ENCODE data around the gene NMUR1.

The NMUR1 gene

GRCh38 chr2:231524477-231525247 lies 5.6 kb downstream of the NMUR1 start:
- Histone ChIP-seq H3K4me3 (ENCODE audit: low read length) (no peak overlapping the region), H3K27me3 (ENCODE audit: low read depth, low read length) (peaks cover 5% of the 10 kb centered on the region; the same call in 1 of the 2 replicates), H3K9me3 (ENCODE audit: insufficient read depth, low read length) (no peaks in the 10 kb centered on the region), H3K4me2 (ENCODE audit: low read length) (no peak overlapping the region), H3K27ac (ENCODE audit: low read length) (no peak overlapping the region), H3K79me2 (ENCODE audit: low read length) (no peaks in the 10 kb centered on the region), H3K4me1 (ENCODE audit: low read length) (no peaks in the 10 kb centered on the region), H4K20me1 (ENCODE audit: insufficient read depth, low read length) (no peaks in the 10 kb centered on the region), H3K36me3 (replicated peaks; ENCODE audit: low read depth, low read length) (no peaks in the 10 kb centered on the region), H2AFZ (ENCODE audit: low read depth, low read length) (no peak overlapping the region), H3K9ac (ENCODE audit: low read length) (no peak overlapping the region)
- no peak for TF ChIP-seq EZH2phosphoT487 (IDR thresholded peaks at IDR 0.05; ENCODE audit: low read depth)
- TF ChIP-seq, protein P1, sequence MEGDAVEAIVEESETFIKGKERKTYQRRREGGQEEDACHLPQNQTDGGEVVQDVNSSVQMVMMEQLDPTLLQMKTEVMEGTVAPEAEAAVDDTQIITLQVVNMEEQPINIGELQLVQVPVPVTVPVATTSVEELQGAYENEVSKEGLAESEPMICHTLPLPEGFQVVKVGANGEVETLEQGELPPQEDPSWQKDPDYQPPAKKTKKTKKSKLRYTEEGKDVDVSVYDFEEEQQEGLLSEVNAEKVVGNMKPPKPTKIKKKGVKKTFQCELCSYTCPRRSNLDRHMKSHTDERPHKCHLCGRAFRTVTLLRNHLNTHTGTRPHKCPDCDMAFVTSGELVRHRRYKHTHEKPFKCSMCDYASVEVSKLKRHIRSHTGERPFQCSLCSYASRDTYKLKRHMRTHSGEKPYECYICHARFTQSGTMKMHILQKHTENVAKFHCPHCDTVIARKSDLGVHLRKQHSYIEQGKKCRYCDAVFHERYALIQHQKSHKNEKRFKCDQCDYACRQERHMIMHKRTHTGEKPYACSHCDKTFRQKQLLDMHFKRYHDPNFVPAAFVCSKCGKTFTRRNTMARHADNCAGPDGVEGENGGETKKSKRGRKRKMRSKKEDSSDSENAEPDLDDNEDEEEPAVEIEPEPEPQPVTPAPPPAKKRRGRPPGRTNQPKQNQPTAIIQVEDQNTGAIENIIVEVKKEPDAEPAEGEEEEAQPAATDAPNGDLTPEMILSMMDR (IDR thresholded peaks at IDR 0.05; ENCODE audit: low read depth, low read length): no peak

GRCh38 chr2:231523451-231524285 lies 6.6 kb downstream of the NMUR1 start:
- TF ChIP-seq, protein P1 (IDR thresholded peaks at IDR 0.05; ENCODE audit: low read depth, low read length): no peak
- TF ChIP-seq EZH2phosphoT487 (IDR thresholded peaks at IDR 0.05; ENCODE audit: low read depth): no peak
- Histone ChIP-seq H3K36me3 (replicated peaks; ENCODE audit: low read depth, low read length) (no peaks in the 10 kb centered on the region), H3K79me2 (ENCODE audit: low read length) (no peaks in the 10 kb centered on the region), H3K27ac (ENCODE audit: low read length) (no peak overlapping the region), H3K4me2 (ENCODE audit: low read length) (no peak overlapping the region), H3K9me3 (ENCODE audit: insufficient read depth, low read length) (no peaks in the 10 kb centered on the region), H3K9ac (ENCODE audit: low read length) (no peak overlapping the region), H3K27me3 (ENCODE audit: low read depth, low read length) (peaks cover 5% of the 10 kb centered on the region; the same call in 1 of the 2 replicates), H3K4me3 (ENCODE audit: low read length) (no peak overlapping the region), H4K20me1 (ENCODE audit: insufficient read depth, low read length) (no peaks in the 10 kb centered on the region), H2AFZ (ENCODE audit: low read depth, low read length) (no peak overlapping the region), H3K4me1 (ENCODE audit: low read length) (no peaks in the 10 kb centered on the region)

DNA sequence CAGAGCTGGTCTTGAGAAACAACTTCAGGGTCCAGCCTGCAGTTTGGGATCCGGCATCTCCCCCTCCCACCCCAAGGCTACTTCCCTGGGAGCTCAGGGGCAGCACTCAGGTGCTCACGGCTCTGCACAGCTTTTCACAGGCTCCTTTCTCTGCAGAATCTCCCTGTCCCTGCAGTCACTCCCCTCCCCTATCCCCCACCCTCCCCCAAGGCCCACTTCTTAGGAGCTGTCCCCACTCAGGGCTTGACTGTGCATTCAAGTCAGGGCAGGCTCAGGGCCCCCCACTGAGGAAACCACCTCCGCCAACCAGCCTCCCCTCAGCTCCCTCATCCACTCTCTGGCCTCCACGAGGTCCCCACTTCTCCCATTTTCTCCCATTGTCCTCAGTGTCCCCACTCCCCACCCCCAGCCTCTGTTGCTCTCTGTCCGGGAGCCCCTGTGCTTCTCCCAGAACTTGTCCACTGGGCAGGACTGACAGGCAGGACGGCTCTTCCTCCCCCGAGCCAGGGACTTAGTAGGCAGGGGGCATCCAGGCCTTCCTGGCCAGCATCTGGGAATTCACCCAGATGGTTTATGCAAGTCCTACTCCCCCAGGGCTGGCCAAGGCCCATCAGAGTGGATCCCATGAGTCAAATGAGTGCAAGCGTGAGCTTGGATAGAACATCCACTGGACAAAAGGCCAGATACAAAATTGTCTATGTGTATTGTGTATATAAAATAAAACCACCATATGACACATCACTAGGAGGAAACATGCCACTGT lies 7.6 kb downstream of the NMUR1 start:
- peaks cover 5% of the 10 kb centered on the region; the same call in 1 of the 2 replicates for H3K27me3 ChIP-seq (ENCODE audit: low read depth, low read length)
- no peak overlapping the region for H3K4me3 ChIP-seq (ENCODE audit: low read length)
- no peaks in the 10 kb centered on the region for H3K36me3 ChIP-seq (replicated peaks; ENCODE audit: low read depth, low read length)
- H3K4me2 ChIP-seq (ENCODE audit: low read length): no peak overlapping the region
- H3K27ac ChIP-seq (ENCODE audit: low read length): no peak overlapping the region
- H3K4me1 ChIP-seq (ENCODE audit: low read length): no peaks in the 10 kb centered on the region
- no peaks in the 10 kb centered on the region for H3K9me3 ChIP-seq (ENCODE audit: insufficient read depth, low read length)
- no peaks in the 10 kb centered on the region for H4K20me1 ChIP-seq (ENCODE audit: insufficient read depth, low read length)
- H2AFZ ChIP-seq (ENCODE audit: low read depth, low read length): no peak overlapping the region
- no peak for TF ChIP-seq EZH2phosphoT487 (IDR thresholded peaks at IDR 0.05; ENCODE audit: low read depth)
- TF ChIP-seq, protein P1 (IDR thresholded peaks at IDR 0.05; ENCODE audit: low read depth, low read length): no peak
- H3K79me2 ChIP-seq (ENCODE audit: low read length): no peaks in the 10 kb centered on the region
- H3K9ac ChIP-seq (ENCODE audit: low read length): no peak overlapping the region
